Fibroblast of mammary gland (primary cell): ENCODE measurements around the gene TTC29.

Experiments
- DNase-seq: peaks from one replicate; pipeline ENCODE4 v3.0.0-alpha.2; 2010; ENCODE audit warnings: low read depth
- H3K4me3 ChIP-seq: 2 replicates; pipeline ENCODE4 v1.5.1; 2011; ENCODE audit warnings: low read depth, mild to moderate bottlenecking, low read length, moderate library complexity; ENCODE audit not compliant: control insufficient read depth
- CTCF ChIP-seq: conservative IDR thresholded peaks from 2 replicates; pipeline ENCODE4 v1.5.1; 2011; ENCODE audit warnings: low read depth, low read length, inconsistent platforms; ENCODE audit not compliant: control insufficient read depth, insufficient read depth

Gene TTC29

GRCh38 chr4:146846882-146847281, 98.8 kb downstream of the TTC29 start:
- no peak overlapping the region for H3K4me3 ChIP-seq
- TF ChIP-seq CTCF: no peak
- no peak for DNase-seq

- no peak for DNase-seq
- TF ChIP-seq CTCF: no peak
- H3K4me3 ChIP-seq: no peak overlapping the region
These were observed 100.9 kb downstream of the TTC29 start for GRCh38 chr4:146844761-146845160.

- no peak for TF ChIP-seq CTCF
- no peak overlapping the region for H3K4me3 ChIP-seq
- DNase-seq: no peak
These were observed 102.8 kb downstream of the TTC29 start for GRCh38 chr4:146842876-146843275.

GRCh38 chr4:146840731-146841130, 104.9 kb downstream of the TTC29 start:
- DNase-seq: no peak
- TF ChIP-seq CTCF: no peak
- no peak overlapping the region for H3K4me3 ChIP-seq

GRCh38 chr4:146835096-146835495, 110.6 kb downstream of the TTC29 start:
- TF ChIP-seq CTCF: no peak
- H3K4me3 ChIP-seq: no peak overlapping the region
- no peak for DNase-seq

GRCh38 chr4:146834263-146835034, 111.2 kb downstream of the TTC29 start:
- no peak for DNase-seq
- no peak for TF ChIP-seq CTCF
- no peak overlapping the region for H3K4me3 ChIP-seq
